Measurements from ENCODE around the gene CR1.
A peak's percentile ranks its signal among the peaks of the same experiment; 100 is the strongest.
"Not testable (repeated sequence)": the region's sequence is repeated elsewhere in the genome, so short reads cannot be mapped to it uniquely, and the experiment has no call there.

The CR1 gene

DNA sequence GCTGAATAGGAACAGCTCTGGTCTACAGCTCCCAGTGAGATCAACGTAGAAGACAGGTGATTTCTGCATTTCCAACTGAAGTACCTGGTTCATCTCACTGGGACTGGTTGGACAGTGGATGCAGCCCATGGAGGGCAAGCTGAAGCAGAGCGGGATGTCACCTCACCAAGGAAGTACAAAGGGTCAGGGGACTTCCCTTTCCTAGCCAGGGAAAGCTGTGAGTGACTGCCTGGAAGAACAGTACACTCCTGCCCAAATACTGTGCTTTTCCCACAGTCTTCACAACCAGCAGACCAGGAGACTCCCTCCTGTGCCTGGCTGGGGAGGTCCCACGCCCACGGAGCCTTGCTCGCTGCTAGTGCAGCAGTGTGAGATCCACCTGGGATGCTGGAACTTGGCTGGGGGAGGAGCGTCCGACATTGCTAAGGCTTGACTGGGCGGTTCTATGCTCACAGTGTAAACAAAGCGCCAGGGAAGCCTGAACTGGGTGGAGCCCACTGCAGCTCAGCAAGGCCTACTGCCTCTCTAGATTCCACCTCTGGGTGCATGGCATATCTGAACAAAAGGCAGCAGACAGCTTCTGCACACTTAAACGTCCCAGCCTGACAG is 163.7 kb downstream of the CR1 start:
- TF ChIP-seq, protein P1, sequence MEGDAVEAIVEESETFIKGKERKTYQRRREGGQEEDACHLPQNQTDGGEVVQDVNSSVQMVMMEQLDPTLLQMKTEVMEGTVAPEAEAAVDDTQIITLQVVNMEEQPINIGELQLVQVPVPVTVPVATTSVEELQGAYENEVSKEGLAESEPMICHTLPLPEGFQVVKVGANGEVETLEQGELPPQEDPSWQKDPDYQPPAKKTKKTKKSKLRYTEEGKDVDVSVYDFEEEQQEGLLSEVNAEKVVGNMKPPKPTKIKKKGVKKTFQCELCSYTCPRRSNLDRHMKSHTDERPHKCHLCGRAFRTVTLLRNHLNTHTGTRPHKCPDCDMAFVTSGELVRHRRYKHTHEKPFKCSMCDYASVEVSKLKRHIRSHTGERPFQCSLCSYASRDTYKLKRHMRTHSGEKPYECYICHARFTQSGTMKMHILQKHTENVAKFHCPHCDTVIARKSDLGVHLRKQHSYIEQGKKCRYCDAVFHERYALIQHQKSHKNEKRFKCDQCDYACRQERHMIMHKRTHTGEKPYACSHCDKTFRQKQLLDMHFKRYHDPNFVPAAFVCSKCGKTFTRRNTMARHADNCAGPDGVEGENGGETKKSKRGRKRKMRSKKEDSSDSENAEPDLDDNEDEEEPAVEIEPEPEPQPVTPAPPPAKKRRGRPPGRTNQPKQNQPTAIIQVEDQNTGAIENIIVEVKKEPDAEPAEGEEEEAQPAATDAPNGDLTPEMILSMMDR (IDR thresholded peaks at IDR 0.05; ENCODE audit: insufficient read depth, low read depth, low read length, missing control alignments), result no peak
- DNase-seq (ENCODE audit: low read depth), result peak; percentile 64
- H3K4me3 ChIP-seq (ENCODE audit: low read length), result no peak overlapping the region

DNA sequence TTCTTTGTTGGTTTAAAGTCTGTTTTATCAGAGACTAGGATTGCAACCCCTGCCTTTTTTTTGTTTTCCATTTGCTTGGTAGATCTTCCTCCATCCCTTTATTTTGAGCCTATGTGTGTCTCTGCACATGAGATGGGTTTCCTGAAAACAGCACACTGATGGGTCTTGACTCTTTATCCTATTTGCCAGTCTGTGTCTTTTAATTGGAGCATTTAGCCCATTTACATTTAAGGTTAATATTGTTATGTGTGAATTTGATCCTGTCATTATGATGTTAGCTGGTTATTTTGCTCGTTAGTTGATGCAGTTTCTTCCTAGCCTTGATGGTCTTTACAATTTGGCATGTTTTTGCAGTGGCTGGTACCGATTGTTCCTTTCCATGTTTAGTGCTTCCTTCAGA is 165.5 kb downstream of the CR1 start:
- not testable (repeated sequence) for DNase-seq (ENCODE audit: low read depth)

DNA sequence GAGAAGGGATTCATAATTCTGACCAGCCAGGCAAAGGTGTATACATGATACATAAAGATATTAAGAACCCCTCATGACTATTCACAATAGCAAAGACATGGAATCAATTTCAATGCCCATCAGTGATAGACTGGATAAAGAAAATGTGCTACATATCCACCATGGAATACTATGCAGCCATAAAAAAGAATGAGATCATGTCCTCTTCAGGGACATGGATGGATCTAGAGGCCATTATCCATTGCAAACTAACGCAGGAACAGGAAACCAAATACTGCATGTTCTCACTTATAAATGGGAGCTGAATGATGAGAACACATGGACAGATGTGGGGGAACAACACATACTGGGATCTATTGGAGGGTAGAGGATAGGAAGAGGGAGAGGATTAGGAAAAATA is 170.4 kb downstream of the CR1 start:
- TF ChIP-seq, protein P1 (IDR thresholded peaks at IDR 0.05; ENCODE audit: insufficient read depth, low read depth, low read length, missing control alignments), result no peak
- H3K4me3 ChIP-seq (ENCODE audit: low read length), result no peak overlapping the region
- no peak for DNase-seq (ENCODE audit: low read depth)

More for the DNA sequence above, 165.5 kb downstream of the CR1 start:
- H3K4me3 ChIP-seq (ENCODE audit: low read length), result not testable (repeated sequence)

DNA sequence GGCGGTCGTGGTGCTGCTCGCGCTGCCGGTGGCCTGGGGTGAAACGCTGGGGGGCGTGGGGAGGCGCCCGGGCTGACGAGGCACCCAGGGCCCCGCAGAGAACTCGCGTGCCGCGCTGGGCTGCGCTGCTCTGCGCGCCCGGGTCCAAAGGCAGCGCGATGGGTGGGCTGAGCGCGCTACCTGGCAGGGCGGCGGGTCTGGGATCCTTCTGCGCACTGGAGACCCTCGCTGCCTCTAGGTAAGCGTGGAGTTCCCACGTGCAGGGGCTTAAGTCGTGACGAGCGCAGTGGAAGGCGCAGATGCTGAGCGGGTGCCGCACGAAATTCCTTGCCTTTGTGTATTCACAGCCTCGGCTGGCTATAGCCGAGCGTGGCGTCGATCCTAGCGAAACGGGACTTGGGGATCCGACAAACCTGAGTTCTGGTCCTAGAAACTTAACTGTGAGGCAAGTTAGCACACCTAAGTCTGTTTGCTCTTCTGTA is 173.6 kb downstream of the CR1 start:
- TF ChIP-seq, protein P1 (IDR thresholded peaks at IDR 0.05; ENCODE audit: insufficient read depth, low read depth, low read length, missing control alignments), result no peak
- no peak overlapping the region for H3K4me3 ChIP-seq (ENCODE audit: low read length)
- no peak for DNase-seq (ENCODE audit: low read depth)

DNA sequence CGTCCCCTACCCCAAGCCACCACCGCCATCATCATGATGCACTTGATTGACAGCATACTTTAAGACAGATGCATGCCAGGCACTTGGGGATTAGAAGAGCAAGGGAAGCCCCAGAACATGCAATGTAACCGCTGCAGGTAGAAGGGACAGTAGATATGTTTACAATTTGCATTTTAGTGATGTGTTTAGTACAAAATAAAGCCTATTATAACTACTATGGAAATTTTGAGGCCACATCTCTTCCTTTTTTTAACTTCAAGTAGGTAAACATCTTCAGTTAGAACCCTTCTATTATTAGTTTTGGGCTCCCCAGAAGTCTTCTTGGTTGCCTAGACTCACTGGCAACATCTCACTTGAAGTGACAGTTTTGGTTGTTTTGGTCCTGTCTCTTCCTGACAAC is 174.2 kb downstream of the CR1 start:
- DNase-seq (ENCODE audit: low read depth), result no peak
- no peak overlapping the region for H3K4me3 ChIP-seq (ENCODE audit: low read length)
- TF ChIP-seq, protein P1 (IDR thresholded peaks at IDR 0.05; ENCODE audit: insufficient read depth, low read depth, low read length, missing control alignments), result no peak

DNA sequence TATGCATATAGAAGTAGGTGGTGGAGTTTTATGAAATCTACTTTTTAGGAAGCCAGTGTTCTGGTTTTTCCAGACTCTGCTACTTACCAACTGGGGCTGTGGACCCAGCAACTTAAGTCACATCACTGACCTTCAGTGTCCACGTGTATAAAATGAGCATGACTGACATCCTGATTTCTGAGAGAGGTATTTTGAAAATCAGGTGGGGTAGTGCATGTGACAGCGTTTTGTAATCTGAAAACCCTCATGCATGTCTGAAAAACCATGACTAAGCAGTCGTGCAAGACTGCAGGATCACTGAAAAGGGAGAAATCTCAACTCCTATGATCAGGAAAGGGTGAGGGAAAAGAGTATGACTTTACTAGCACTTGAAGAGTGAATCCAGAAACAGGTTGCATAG is 175.0 kb downstream of the CR1 start:
- TF ChIP-seq, protein P1 (IDR thresholded peaks at IDR 0.05; ENCODE audit: insufficient read depth, low read depth, low read length, missing control alignments), result no peak
- no peak overlapping the region for H3K4me3 ChIP-seq (ENCODE audit: low read length)
- peak; percentile 36 for DNase-seq (ENCODE audit: low read depth)

DNA sequence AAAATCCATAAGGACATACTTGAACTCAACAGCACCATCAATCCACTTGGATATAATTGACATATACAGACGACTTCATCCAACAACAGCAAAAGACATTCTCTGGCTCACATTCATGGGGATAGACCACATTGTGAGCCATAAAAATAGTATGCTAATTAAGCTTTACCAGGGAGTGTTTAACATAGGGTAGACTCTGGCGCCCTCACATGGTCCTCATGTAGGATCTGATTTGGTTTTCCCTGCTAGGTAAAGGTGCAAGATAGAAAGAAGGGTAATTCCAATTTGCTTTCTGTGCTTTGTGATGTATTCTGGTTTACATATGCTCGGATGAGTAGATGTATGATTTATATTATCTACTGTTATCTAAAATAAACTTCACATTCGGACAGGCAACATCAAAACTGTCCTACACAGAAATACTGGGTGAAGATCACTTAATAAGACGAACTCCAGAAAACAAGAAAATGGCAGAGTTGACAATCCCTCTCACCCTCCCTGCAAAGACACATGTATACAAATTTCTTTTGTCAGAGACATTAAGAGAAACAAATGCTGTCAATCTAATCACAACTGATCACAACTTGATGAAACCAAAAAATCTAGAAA is 176.7 kb downstream of the CR1 start:
- no peak overlapping the region for H3K4me3 ChIP-seq (ENCODE audit: low read length)
- TF ChIP-seq, protein P1 (IDR thresholded peaks at IDR 0.05; ENCODE audit: insufficient read depth, low read depth, low read length, missing control alignments), result peak; percentile 73
- DNase-seq (ENCODE audit: low read depth), result peak; percentile 81

Data from epithelial cell of esophagus (primary cell).